Measurements from ENCODE around the gene ILKAP. TPM values are rescaled to one million over a fixed set of nuclear protein-coding genes. Genes with fewer than 3 reads are reported as not detected.

ILKAP gene
- total RNA-seq, 1 experiment from 2014 or later, result 31.6 TPM

DNA sequence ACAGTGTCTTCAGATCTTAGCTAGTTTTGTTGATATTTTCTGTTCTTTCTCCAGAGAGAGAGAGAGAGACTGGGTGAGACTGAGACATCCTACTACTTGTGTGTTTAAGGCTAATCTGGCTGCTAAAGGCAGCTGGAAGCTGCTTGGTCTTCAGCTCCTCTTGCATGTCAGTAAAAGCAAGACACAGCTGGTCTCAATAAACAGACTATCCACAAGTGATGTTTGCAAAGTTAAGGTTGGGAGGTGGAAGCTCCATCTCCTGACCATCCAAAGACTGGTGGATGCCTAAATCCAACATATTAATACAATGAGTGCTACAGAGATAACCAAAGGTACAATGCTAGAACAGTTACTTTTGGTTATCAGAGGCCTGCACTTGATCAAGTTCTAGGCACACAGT lies 26.9 kb downstream of the ILKAP start:
- no TSS peak for BruUV-seq (replicated peaks)
- CTCF ChIA-PET, result no interaction called here

DNA sequence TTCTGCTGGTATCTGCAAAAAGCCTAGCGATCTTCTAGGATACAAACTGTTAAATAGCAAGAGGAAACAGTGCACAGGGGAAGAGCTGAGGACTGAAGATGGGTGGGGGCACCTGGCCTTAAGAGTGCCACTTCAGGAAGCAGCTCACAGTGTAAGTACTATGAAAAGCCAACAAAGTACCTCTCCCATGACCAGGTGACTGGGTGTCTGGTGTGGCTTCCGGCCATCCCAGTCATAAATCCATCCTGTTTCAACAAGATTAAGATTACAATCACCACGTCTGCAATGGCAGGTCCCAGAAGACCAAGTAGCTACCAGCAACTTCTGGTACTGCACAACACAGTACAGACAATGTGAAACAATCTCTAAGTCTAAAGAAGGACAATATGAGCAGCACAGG lies 28.8 kb downstream of the ILKAP start:
- no peaks in the 10 kb centered on the region for H3K27me3 ChIP-seq (replicated peaks; ENCODE audit: control insufficient read depth, insufficient read depth, low read length)
- ChIA-PET CTCF (no interaction called here), POLR2A (no interaction called here)
- Mint-ChIP-seq H3K27me3 (ENCODE audit: insufficient read depth, unreplicated experiment) (no peaks in the 10 kb centered on the region), H3K36me3 (ENCODE audit: insufficient read depth, unreplicated experiment) (peaks cover 52% of the 10 kb centered on the region), H3K4me3 (ENCODE audit: unreplicated experiment) (no peak overlapping the region), H3K4me1 (ENCODE audit: low read depth, unreplicated experiment) (no peaks in the 10 kb centered on the region), H3K27ac (ENCODE audit: unreplicated experiment) (no peak overlapping the region), H3K9me3 (ENCODE audit: unreplicated experiment) (no peaks in the 10 kb centered on the region)
- no peaks in the 10 kb centered on the region; the same call in 1 of the 2 replicates for H3K36me3 ChIP-seq (ENCODE audit: control insufficient read depth, insufficient read depth, low read length)
- DNase-seq, result no peak
- intact Hi-C loops (cut with micrococcal nuclease; ENCODE audit: unreplicated experiment), result no loop called here
- no peaks in the 10 kb centered on the region for H3K4me1 ChIP-seq
- TF ChIP-seq, protein P1, sequence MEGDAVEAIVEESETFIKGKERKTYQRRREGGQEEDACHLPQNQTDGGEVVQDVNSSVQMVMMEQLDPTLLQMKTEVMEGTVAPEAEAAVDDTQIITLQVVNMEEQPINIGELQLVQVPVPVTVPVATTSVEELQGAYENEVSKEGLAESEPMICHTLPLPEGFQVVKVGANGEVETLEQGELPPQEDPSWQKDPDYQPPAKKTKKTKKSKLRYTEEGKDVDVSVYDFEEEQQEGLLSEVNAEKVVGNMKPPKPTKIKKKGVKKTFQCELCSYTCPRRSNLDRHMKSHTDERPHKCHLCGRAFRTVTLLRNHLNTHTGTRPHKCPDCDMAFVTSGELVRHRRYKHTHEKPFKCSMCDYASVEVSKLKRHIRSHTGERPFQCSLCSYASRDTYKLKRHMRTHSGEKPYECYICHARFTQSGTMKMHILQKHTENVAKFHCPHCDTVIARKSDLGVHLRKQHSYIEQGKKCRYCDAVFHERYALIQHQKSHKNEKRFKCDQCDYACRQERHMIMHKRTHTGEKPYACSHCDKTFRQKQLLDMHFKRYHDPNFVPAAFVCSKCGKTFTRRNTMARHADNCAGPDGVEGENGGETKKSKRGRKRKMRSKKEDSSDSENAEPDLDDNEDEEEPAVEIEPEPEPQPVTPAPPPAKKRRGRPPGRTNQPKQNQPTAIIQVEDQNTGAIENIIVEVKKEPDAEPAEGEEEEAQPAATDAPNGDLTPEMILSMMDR (IDR thresholded peaks at IDR 0.05; ENCODE audit: insufficient read depth in 1 of 2, low read depth in 1 of 2, low read length in 1 of 2, severe bottlenecking in 1 of 2, unreplicated experiment in 1 of 2), result no peak
- H3K9me3 ChIP-seq, result no peaks in the 10 kb centered on the region
- no peak overlapping the region for H3K4me3 ChIP-seq (ENCODE audit: low read depth, low read length)
- BruUV-seq (replicated peaks), result no TSS peak

More for the DNA sequence above, 26.9 kb downstream of the ILKAP start:
- Histone ChIP-seq H3K27me3 (replicated peaks; ENCODE audit: control insufficient read depth, insufficient read depth, low read length) (no peaks in the 10 kb centered on the region), H3K4me3 (ENCODE audit: low read depth, low read length) (no peak overlapping the region), H3K36me3 (ENCODE audit: control insufficient read depth, insufficient read depth, low read length) (no peaks in the 10 kb centered on the region; the same call in 1 of the 2 replicates), H3K9me3 (no peaks in the 10 kb centered on the region), H3K4me1 (no peaks in the 10 kb centered on the region)
- no peak for DNase-seq
- H3K4me1 Mint-ChIP-seq (ENCODE audit: low read depth, unreplicated experiment), result no peaks in the 10 kb centered on the region
- intact Hi-C loops (cut with micrococcal nuclease; ENCODE audit: unreplicated experiment), result no loop called here
- H3K9me3 Mint-ChIP-seq (ENCODE audit: unreplicated experiment), result no peaks in the 10 kb centered on the region
- TF ChIP-seq, protein P1 (IDR thresholded peaks at IDR 0.05; ENCODE audit: insufficient read depth in 1 of 2, low read depth in 1 of 2, low read length in 1 of 2, severe bottlenecking in 1 of 2, unreplicated experiment in 1 of 2), result no peak
- H3K36me3 Mint-ChIP-seq (ENCODE audit: insufficient read depth, unreplicated experiment), result peaks cover 47% of the 10 kb centered on the region
- no peak overlapping the region for H3K4me3 Mint-ChIP-seq (ENCODE audit: unreplicated experiment)
- no peaks in the 10 kb centered on the region for H3K27me3 Mint-ChIP-seq (ENCODE audit: insufficient read depth, unreplicated experiment)
- no peak overlapping the region for H3K27ac Mint-ChIP-seq (ENCODE audit: unreplicated experiment)
- POLR2A ChIA-PET, result no interaction called here

DNA sequence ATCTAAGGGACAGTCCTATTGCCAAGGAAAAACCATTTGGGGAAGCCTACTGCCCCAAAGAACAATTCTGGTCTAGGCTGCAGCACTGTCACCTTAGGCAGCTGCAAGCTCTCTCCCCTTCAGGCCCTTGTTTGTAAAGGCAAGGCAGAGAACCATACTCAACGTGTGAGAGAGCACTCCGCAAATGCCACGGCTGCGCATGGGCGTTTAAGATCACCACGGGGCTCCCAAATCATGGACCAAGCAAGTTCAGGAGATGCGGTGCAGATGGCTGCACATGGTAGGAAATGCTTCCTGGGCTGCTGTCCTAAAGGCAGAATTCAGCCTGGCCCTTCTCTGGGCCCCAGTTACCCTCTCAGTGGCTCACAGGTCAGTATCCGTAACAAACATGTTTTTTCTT lies 29.2 kb downstream of the ILKAP start:
- ChIA-PET POLR2A (no interaction called here), CTCF (no interaction called here)
- Histone ChIP-seq H3K4me1 (no peaks in the 10 kb centered on the region), H3K36me3 (ENCODE audit: control insufficient read depth, insufficient read depth, low read length) (no peaks in the 10 kb centered on the region; the same call in 1 of the 2 replicates), H3K9me3 (no peaks in the 10 kb centered on the region), H3K27me3 (replicated peaks; ENCODE audit: control insufficient read depth, insufficient read depth, low read length) (no peaks in the 10 kb centered on the region), H3K4me3 (ENCODE audit: low read depth, low read length) (no peak overlapping the region)
- H3K9me3 Mint-ChIP-seq (ENCODE audit: unreplicated experiment), result no peaks in the 10 kb centered on the region
- no peak overlapping the region for H3K27ac Mint-ChIP-seq (ENCODE audit: unreplicated experiment)
- peaks cover 51% of the 10 kb centered on the region for H3K36me3 Mint-ChIP-seq (ENCODE audit: insufficient read depth, unreplicated experiment)
- intact Hi-C loops (cut with micrococcal nuclease; ENCODE audit: unreplicated experiment), result no loop called here
- no peak for DNase-seq
- H3K27me3 Mint-ChIP-seq (ENCODE audit: insufficient read depth, unreplicated experiment), result no peaks in the 10 kb centered on the region
- no TSS peak for BruUV-seq (replicated peaks)
- TF ChIP-seq, protein P1 (IDR thresholded peaks at IDR 0.05; ENCODE audit: insufficient read depth in 1 of 2, low read depth in 1 of 2, low read length in 1 of 2, severe bottlenecking in 1 of 2, unreplicated experiment in 1 of 2), result no peak
- no peaks in the 10 kb centered on the region for H3K4me1 Mint-ChIP-seq (ENCODE audit: low read depth, unreplicated experiment)
- no peak overlapping the region for H3K4me3 Mint-ChIP-seq (ENCODE audit: unreplicated experiment)
